Measurements from ENCODE around the gene TAB2.

- no peak for TF ChIP-seq YY1 (IDR thresholded peaks at IDR 0.05; ENCODE audit: insufficient read depth, insufficient read length)
- no peak for TF ChIP-seq ZNF274 (IDR thresholded peaks at IDR 0.05; ENCODE audit: low read depth, low read length)
Observed at GRCh38 chr6:149314325-149314905, 3.1 kb upstream of the TAB2 start.
